Esophagus squamous epithelium (tissue), 4 donors: Measurements from ENCODE around the gene LPIN1.

Source experiments
- POLR2A ChIP-seq, 4 donors: fragments of 450-650 bp; IDR thresholded peaks; one replicate each; pipeline ENCODE4 v1.6.1; 2017; ENCODE audit warnings: antibody characterized with exemption in 4 of 4, mild to moderate bottlenecking in 4 of 4, moderate library complexity in 3 of 4
- TF ChIP-seq, protein P1 (sequence below), 6 experiments: fragments of 450-650 bp in 4 of 6; fragments of 200-600 bp in 2 of 6; sonication (generic) in 2 of 6; IDR thresholded peaks; one replicate each; pipeline ENCODE4 v1.5.1; 2016 to 2019; ENCODE audit warnings: antibody characterized with exemption in 6 of 6, mild to moderate bottlenecking in 4 of 6, moderate library complexity in 4 of 6

DNA sequence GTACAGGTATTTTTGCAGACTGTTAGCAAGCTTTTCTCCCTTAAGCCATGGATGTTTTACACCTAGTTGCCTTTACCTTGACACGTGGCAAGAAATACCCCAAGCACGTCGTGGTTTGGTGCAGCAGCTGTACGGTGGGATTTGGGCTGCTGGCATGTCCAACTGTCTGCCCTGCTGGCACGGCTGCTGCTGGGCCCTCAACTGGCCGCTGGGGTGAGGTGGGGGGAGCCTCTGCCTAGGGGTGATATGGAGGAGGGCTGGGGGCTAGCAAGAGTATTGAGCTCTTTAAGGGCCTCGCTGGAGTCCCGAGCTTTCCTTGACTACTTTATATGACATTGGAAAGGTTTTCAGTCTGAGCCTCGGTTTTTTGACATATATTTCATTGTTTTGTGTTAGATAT is 41.6 kb downstream of the LPIN1 start:
- TF ChIP-seq, protein P1, sequence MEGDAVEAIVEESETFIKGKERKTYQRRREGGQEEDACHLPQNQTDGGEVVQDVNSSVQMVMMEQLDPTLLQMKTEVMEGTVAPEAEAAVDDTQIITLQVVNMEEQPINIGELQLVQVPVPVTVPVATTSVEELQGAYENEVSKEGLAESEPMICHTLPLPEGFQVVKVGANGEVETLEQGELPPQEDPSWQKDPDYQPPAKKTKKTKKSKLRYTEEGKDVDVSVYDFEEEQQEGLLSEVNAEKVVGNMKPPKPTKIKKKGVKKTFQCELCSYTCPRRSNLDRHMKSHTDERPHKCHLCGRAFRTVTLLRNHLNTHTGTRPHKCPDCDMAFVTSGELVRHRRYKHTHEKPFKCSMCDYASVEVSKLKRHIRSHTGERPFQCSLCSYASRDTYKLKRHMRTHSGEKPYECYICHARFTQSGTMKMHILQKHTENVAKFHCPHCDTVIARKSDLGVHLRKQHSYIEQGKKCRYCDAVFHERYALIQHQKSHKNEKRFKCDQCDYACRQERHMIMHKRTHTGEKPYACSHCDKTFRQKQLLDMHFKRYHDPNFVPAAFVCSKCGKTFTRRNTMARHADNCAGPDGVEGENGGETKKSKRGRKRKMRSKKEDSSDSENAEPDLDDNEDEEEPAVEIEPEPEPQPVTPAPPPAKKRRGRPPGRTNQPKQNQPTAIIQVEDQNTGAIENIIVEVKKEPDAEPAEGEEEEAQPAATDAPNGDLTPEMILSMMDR (IDR thresholded peaks at IDR 0.05) = no peak
- no peak for TF ChIP-seq POLR2A (IDR thresholded peaks at IDR 0.05)
